HG02852 (cell line): ENCODE measurements around the gene TRAF3.

ENCODE experiments used
- ATAC-seq: cut with Tn5 transposase; IDR thresholded peaks from one replicate; pipeline ENCODE4 v1.9.1; 2021; ENCODE audit warnings: mild to moderate bottlenecking, moderate library complexity; ENCODE audit not compliant: unreplicated experiment

The TRAF3 gene

GRCh38 chr14:102905116-102906108 is 128.2 kb downstream of the TRAF3 start:
- ATAC-seq: no peak

GRCh38 chr14:102906616-102907302 is 129.5 kb downstream of the TRAF3 start:
- ATAC-seq: no peak

- ATAC-seq: no peak
Observed at GRCh38 chr14:102907303-102907844, 130.1 kb downstream of the TRAF3 start.

GRCh38 chr14:102907980-102908730 is 130.9 kb downstream of the TRAF3 start:
- no peak for ATAC-seq

- no peak for ATAC-seq
Observed at GRCh38 chr14:102908766-102909455, 131.7 kb downstream of the TRAF3 start.

- no peak for ATAC-seq
Observed at GRCh38 chr14:102909462-102909861, 132.2 kb downstream of the TRAF3 start.

- ATAC-seq: no peak
Observed at GRCh38 chr14:102909911-102910310, 132.7 kb downstream of the TRAF3 start.

- ATAC-seq: no peak
Observed at GRCh38 chr14:102910442-102910841, 133.2 kb downstream of the TRAF3 start.

- ATAC-seq: no peak
Observed at GRCh38 chr14:102911541-102911951, 134.3 kb downstream of the TRAF3 start.

GRCh38 chr14:102911991-102912761 is 134.9 kb downstream of the TRAF3 start:
- ATAC-seq: no peak

GRCh38 chr14:102913341-102914211 is 136.3 kb downstream of the TRAF3 start:
- no peak for ATAC-seq

GRCh38 chr14:102914474-102915291 is 137.4 kb downstream of the TRAF3 start:
- no peak for ATAC-seq

- no peak for ATAC-seq
Observed at GRCh38 chr14:102915292-102916110, 138.3 kb downstream of the TRAF3 start.

- ATAC-seq: no peak
Observed at GRCh38 chr14:102916347-102917055, 139.3 kb downstream of the TRAF3 start.

GRCh38 chr14:102917056-102917385 is 139.8 kb downstream of the TRAF3 start:
- no peak for ATAC-seq

GRCh38 chr14:102917469-102918211 is 140.4 kb downstream of the TRAF3 start:
- no peak for ATAC-seq
